Right lobe of liver (tissue), 6 donors: ENCODE measurements around the gene UBE4B. TPM values are rescaled to one million over a fixed set of nuclear protein-coding genes. Genes with fewer than 3 reads are reported as not detected.
"Not testable (repeated sequence)": the region's sequence is repeated elsewhere in the genome, so short reads cannot be mapped to it uniquely, and the experiment has no call there.

ENCODE experiments used
- ATAC-seq, 4 donors: fragments of 200-7000 bp; cut with Tn5 transposase; one replicate each; pipeline ENCODE4 v1.9.1; 2020; ENCODE audit warnings: mild to moderate bottlenecking in 4 of 4, moderate library complexity in 4 of 4
- DNase-seq, 3 donors: peaks; one replicate each; pipeline ENCODE4 v3.0.0-alpha.2; 2020
- H3K27ac ChIP-seq, 3 donors: fragments of 200-600 bp; one replicate each; pipeline ENCODE4 v1.8.0; 2022
- H3K27me3 ChIP-seq, 2 donors: fragments of 200-600 bp; one replicate each; pipeline ENCODE4 v1.8.0; 2022
- H3K36me3 ChIP-seq, 4 donors: fragments of 200-600 bp; sonication (generic) in 1 of 4; one replicate each; pipeline versions ENCODE4 v1.5.1 to v1.8.0; 2017 to 2022; ENCODE audit warnings: control low read depth in 1 of 4
- H3K4me1 ChIP-seq, 4 donors: fragments of 200-600 bp; sonication (generic) in 1 of 4; one replicate each; pipeline versions ENCODE4 v1.5.1 to v1.8.0; 2017 to 2022; ENCODE audit warnings: control low read depth in 1 of 4
- H3K4me3 ChIP-seq, 3 donors: fragments of 200-600 bp; one replicate each; pipeline ENCODE4 v1.8.0; 2022
- H3K9me3 ChIP-seq, 4 donors: fragments of 200-600 bp; sonication (generic) in 1 of 4; one replicate each; pipeline versions ENCODE4 v1.5.1 to v1.8.0; 2017 to 2022; ENCODE audit warnings: control low read depth in 1 of 4
- POLR2A ChIP-seq: fragments of 450-650 bp; IDR thresholded peaks from one replicate; pipeline ENCODE4 v1.6.1; 2017; ENCODE audit warnings: antibody characterized with exemption, mild to moderate bottlenecking
- whole genome bisulfite sequencing: methylation state at CpG from one replicate; pipeline ENCODE4 v1.1.6; 2018; ENCODE audit warnings: low coverage, low lambda C conversion rate; ENCODE audit not compliant: insufficient coverage; ENCODE audit errors: missing lambda C conversion rate; 5-methylcytosine and 5-hydroxymethylcytosine counted together
- intact Hi-C, 2 donors: fragments of 100-400 bp; cut with DNase I; formaldehyde crosslinking; loops; one replicate each; pipeline versions ENCODE4 v1.11.2 to v1.14.1; 2022
- total RNA-seq, 6 experiments: library from RNA; depleted of rRNA in 2 of 6; stranded (reverse); fragments of >200 nt in 2 of 6; fragmentation: NEBNext Ultra II Directional in 3 of 6; extraction: Animal tissue kit (Norgen Biotek cat#: 25700) in 3 of 6; gene quantifications; one replicate each; pipeline versions ENCODE4 v1.1.0 to v1.2.4, GENCODE V29; 2016 to 2023
- TF ChIP-seq, protein P1 (sequence below), 4 donors: fragments of 200-600 bp in 3 of 4; fragments of 450-650 bp in 1 of 4; IDR thresholded peaks; one replicate each; pipeline versions ENCODE4 v1.5.1 to v1.8.0; 2016 to 2022; ENCODE audit warnings: antibody characterized with exemption in 4 of 4, mild to moderate bottlenecking in 2 of 4
- donor health status: DM: no; HTN: yes; CAD: no.
- donor health status: DM: no; HTN: no; CAD: no.
- donor health status: DM: no; HTN: no; CAD: no.
- donor health status: DM: no; HTN: yes; CAD: no.
- donor health status: DM: no; HTN: yes; CAD: no.

UBE4B gene
- total RNA-seq, 6 experiments from 2014 or later = 11.4 to 27.9 (median 22.6) TPM

DNA sequence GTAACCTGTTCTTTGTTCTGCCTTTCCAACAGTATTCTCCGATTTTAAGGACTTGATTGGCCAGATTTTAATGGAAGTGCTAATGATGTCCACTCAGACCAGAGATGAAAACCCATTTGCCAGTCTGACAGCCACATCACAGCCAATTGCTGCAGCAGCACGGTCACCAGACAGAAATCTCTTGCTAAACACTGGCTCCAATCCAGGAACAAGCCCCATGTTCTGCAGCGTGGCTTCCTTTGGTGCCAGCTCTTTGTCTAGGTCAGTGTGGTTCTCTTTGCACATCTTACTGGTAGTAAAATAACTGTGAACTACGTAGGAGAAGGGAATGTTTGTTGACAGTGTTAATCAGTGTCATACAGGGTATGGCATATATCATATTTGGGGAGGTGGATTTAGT is 72.7 kb downstream of the UBE4B start:
- WGBS = 57% methylated on average over 4 of the region's 4 CpGs
- intact Hi-C loops = no loop called here
- peaks cover 0 to 6% (median 0%) of the 10 kb centered on the region in 4 donors for H3K4me1 ChIP-seq
- DNase-seq (no peak), ATAC-seq (no peak)
- peaks cover 13 to 57% (median 17%) of the 10 kb centered on the region in 4 donors for H3K36me3 ChIP-seq
- H3K27ac ChIP-seq = no peak overlapping the region
- H3K27me3 ChIP-seq = no peaks in the 10 kb centered on the region
- no peaks in the 10 kb centered on the region for H3K9me3 ChIP-seq
- TF ChIP-seq, protein P1, sequence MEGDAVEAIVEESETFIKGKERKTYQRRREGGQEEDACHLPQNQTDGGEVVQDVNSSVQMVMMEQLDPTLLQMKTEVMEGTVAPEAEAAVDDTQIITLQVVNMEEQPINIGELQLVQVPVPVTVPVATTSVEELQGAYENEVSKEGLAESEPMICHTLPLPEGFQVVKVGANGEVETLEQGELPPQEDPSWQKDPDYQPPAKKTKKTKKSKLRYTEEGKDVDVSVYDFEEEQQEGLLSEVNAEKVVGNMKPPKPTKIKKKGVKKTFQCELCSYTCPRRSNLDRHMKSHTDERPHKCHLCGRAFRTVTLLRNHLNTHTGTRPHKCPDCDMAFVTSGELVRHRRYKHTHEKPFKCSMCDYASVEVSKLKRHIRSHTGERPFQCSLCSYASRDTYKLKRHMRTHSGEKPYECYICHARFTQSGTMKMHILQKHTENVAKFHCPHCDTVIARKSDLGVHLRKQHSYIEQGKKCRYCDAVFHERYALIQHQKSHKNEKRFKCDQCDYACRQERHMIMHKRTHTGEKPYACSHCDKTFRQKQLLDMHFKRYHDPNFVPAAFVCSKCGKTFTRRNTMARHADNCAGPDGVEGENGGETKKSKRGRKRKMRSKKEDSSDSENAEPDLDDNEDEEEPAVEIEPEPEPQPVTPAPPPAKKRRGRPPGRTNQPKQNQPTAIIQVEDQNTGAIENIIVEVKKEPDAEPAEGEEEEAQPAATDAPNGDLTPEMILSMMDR (IDR thresholded peaks at IDR 0.05) = no peak
- TF ChIP-seq POLR2A = no peak
- no peak overlapping the region for H3K4me3 ChIP-seq

DNA sequence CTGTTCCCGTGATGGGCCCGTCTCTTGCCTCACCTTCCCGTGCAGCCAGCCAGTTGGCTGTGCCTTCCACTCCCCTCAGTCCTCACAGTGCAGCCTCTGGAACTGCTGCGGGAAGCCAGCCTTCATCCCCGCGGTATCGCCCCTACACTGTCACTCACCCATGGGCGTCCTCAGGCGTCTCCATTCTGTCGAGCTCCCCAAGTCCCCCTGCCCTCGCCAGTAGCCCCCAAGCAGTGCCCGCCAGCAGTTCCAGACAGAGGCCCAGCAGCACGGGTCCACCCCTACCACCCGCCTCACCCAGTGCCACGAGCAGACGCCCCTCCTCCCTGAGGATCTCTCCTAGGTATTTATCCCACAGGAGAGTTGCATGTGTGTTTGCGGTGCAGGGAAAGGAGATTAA is 73.5 kb downstream of the UBE4B start:
- peaks cover 13 to 50% (median 17%) of the 10 kb centered on the region in 4 donors for H3K36me3 ChIP-seq
- intact Hi-C loops = no loop called here
- H3K4me3 ChIP-seq = no peak overlapping the region
- ATAC-seq = peak in 1 of 4 donors; percentile 34
- no peaks in the 10 kb centered on the region for H3K9me3 ChIP-seq
- TF ChIP-seq, protein P1 (IDR thresholded peaks at IDR 0.05) = no peak
- no peak for TF ChIP-seq POLR2A
- no peak for DNase-seq
- H3K27ac ChIP-seq = no peak overlapping the region
- WGBS = 94% methylated on average over 10 of the region's 17 CpGs
- peaks cover 0 to 6% (median 0%) of the 10 kb centered on the region in 4 donors for H3K4me1 ChIP-seq
- H3K27me3 ChIP-seq = no peaks in the 10 kb centered on the region

DNA sequence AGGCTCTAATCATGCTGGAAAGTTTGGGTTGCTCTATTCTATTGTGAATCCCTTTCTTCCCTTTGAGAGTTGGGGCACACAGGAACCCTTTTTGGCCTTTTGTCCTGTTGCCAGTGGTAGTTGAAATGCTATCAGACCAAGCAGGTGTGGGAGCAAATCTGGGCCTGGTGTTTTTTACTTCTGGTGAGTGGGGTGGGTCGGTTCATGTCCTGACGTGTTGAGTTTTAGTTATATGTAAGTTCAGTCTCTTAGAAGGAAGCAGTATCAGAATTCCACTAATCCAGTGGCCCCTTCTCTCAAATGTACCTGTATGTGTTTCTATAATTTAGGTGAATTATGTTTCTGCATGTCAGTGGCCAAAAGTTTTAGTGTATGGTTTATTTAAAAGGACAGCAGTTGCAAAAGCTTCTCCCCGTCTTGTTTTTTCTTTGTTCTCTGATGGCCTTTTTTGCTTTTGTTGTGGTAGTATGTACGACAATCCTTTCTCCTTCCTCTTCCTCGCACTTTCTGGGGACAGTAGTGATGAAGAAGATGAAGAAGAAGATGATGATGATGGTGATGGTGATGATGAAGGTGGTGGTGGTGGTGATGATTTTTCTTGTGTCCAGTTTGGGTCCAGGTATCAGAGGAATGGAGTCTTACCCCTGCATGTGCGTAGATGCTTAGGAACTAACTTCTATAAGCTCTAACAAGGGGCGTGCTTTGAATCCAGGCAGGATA is 74.2 kb downstream of the UBE4B start:
- H3K36me3 ChIP-seq = peaks cover 13 to 50% (median 17%) of the 10 kb centered on the region in 4 donors
- H3K27ac ChIP-seq = no peak overlapping the region
- WGBS = 84% methylated on average over 5 of the region's 7 CpGs
- no peaks in the 10 kb centered on the region for H3K9me3 ChIP-seq
- TF ChIP-seq POLR2A = no peak
- TF ChIP-seq, protein P1 (IDR thresholded peaks at IDR 0.05) = no peak
- no peaks in the 10 kb centered on the region for H3K27me3 ChIP-seq
- no peak for DNase-seq
- H3K4me1 ChIP-seq = peaks cover 0 to 2% (median 0%) of the 10 kb centered on the region in 4 donors
- no peak overlapping the region for H3K4me3 ChIP-seq
- ATAC-seq = no peak
- intact Hi-C loops = no loop called here

DNA sequence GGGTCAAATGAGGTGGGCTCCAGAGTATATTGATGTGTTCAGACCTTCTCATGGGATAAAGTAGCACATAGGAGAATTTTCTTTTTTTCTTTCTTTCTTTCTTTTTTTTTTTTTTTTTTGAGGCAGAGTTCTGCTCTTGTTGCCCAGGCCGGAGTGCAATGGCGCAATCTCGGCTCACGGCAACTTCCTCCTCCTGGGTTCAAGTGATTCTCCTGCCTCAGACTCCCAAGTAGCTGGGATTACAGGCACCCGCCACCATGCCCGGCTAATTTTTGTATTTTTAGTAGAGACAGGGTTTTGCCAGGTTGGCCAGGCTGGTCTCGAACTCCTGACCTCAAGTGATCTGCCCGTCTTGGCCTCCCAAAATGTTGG is 74.7 kb downstream of the UBE4B start:
- DNase-seq, H3K27me3 ChIP-seq, H3K27ac ChIP-seq, H3K4me1 ChIP-seq, ATAC-seq, H3K9me3 ChIP-seq, H3K4me3 ChIP-seq, intact Hi-C loops: not testable (repeated sequence)
- H3K36me3 ChIP-seq = peaks cover 13 to 48% (median 17%) of the 10 kb centered on the region in 4 donors
- WGBS = 90% methylated on average over 3 of the region's 8 CpGs

DNA sequence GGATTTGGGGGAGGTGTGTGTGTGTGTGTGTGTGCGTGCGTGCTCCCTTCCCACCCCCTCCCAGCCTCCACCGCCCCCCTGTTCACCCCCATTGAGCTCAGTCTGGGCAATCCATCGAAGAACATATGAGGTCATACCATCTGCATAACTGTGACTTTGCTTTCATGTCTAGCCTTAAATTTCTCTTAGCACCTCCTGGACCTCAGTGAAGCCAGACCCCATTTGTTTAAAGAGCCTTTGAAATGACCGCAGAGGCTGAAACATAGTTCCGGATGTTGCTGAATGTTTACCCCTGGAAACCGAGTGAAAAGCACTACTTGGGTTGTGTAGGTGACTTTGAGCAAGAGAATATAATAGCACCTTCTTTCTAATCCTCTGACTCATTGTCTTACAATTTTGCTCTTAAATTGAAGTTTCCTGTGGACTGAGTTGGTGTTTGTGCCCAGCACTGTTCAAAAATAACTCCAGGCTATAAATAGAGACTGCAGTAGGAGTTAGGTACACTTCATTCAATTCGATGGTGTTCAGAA is 75.4 kb downstream of the UBE4B start:
- no peak overlapping the region for H3K27ac ChIP-seq
- intact Hi-C loops = no loop called here
- H3K4me1 ChIP-seq = no peaks in the 10 kb centered on the region
- DNase-seq (no peak), ATAC-seq (no peak)
- H3K36me3 ChIP-seq = peaks cover 7 to 40% (median 17%) of the 10 kb centered on the region in 4 donors
- 91% methylated on average over 8 of the region's 8 CpGs for WGBS
- no peaks in the 10 kb centered on the region for H3K9me3 ChIP-seq
- TF ChIP-seq, protein P1 (IDR thresholded peaks at IDR 0.05) = no peak
- TF ChIP-seq POLR2A = no peak
- no peaks in the 10 kb centered on the region for H3K27me3 ChIP-seq
- no peak overlapping the region for H3K4me3 ChIP-seq
